HepG2 (cell line): ENCODE data around the gene CADPS2. TPM values are rescaled to one million over a fixed set of nuclear protein-coding genes. Genes with fewer than 3 reads are reported as not detected.

Experiments
- ATAC-seq: fragments of 200-7000 bp; cut with Tn5 transposase; 3 replicates; pipeline ENCODE4 v1.9.1; 2020; ENCODE audit warnings: mild to moderate bottlenecking, moderate library complexity
- BruUV-seq: library from RNA; stranded (reverse); fragments of 400-500 nt; replicated peaks from 2 replicates; lab custom pipeline; 2021; lab: Mats Ljungman, UMichigan
- CTCF ChIA-PET: fragments of 300-600 bp; formaldehyde crosslinking; extraction: SDS; loops from one replicate; lab custom pipeline; 2021; ENCODE audit warnings: low total read pairs, inconsistent platforms, low intra/inter-chr PET ratio; lab: Yijun Ruan, JAX
- POLR2A ChIA-PET: fragments of 350-600 bp; sonication (Branson Sonifier 250); formaldehyde crosslinking; loops from one replicate; lab custom pipeline; 2020; ENCODE audit warnings: antibody characterized with exemption, inconsistent platforms; lab: Yijun Ruan, JAX
- DNase-seq: peaks from one replicate; pipeline ENCODE4 v3.0.0-alpha.2; 2015; ENCODE audit warnings: low spot score
- FAIRE-seq: peaks from 3 replicates; lab custom pipeline; 2011; peaks lifted over from hg19 to GRCh38; lab: Jason Lieb, UNC
- H2AFZ ChIP-seq: one replicate; pipeline ENCODE4 v1.6.1; 2011; ENCODE audit warnings: low read length, inconsistent platforms
- H3K27ac ChIP-seq: fragments of 300-600 bp; 3 replicates; pipeline ENCODE4 v1.8.0; 2011; ENCODE audit warnings: mixed run types, mild to moderate bottlenecking, mixed read lengths, low read length, inconsistent platforms; ENCODE audit not compliant: insufficient read depth; ENCODE audit errors: extremely low read length
- H3K27me3 ChIP-seq, 2 experiments: fragments of 200-600 bp in 1 of 2; 2 replicates in 1 of 2; 3 replicates in 1 of 2; pipeline versions ENCODE4 v1.6.0 to v1.8.0; 2011; ENCODE audit warnings: low read length in 2 of 2, mild to moderate bottlenecking in 2 of 2, moderate library complexity in 2 of 2, inconsistent platforms in 1 of 2; ENCODE audit not compliant: insufficient read depth in 2 of 2, control insufficient read depth in 1 of 2
- H3K36me3 ChIP-seq, 2 experiments: fragments of 200-600 bp in 1 of 2; replicated peaks in 1 of 2; 2 replicates in 1 of 2; 3 replicates in 1 of 2; pipeline versions ENCODE4 v1.5.1 to v1.8.0; 2011; ENCODE audit warnings: low read length in 2 of 2, inconsistent platforms in 1 of 2; ENCODE audit not compliant: insufficient read depth in 2 of 2, control insufficient read depth in 1 of 2
- H3K4me1 ChIP-seq: 2 replicates; pipeline ENCODE4 v1.5.1; 2012; ENCODE audit warnings: low read length, inconsistent platforms; ENCODE audit not compliant: insufficient read depth
- H3K4me2 ChIP-seq: 2 replicates; pipeline ENCODE4 v1.6.0; 2011; ENCODE audit warnings: low read depth, low read length, inconsistent platforms
- H3K4me3 ChIP-seq, 3 experiments: fragments of 200-600 bp in 1 of 3; sonication (generic), shearing (Covaris generic) in 1 of 3; replicated peaks in 1 of 3; 2 replicates each; pipeline ENCODE4 v1.5.1; 2011 to 2016; ENCODE audit warnings: low read length in 3 of 3, inconsistent platforms in 2 of 3, low read depth in 2 of 3, mild to moderate bottlenecking in 2 of 3, control low read depth in 1 of 3, mixed read lengths in 1 of 3; ENCODE audit not compliant: insufficient read depth in 1 of 3
- H3K79me2 ChIP-seq: one replicate; pipeline ENCODE4 v1.6.1; 2011; ENCODE audit warnings: low read length, inconsistent platforms; ENCODE audit not compliant: insufficient read depth
- H3K9ac ChIP-seq: 2 replicates; pipeline ENCODE4 v1.6.0; 2011; ENCODE audit warnings: mild to moderate bottlenecking, low read depth, low read length, inconsistent platforms; ENCODE audit not compliant: insufficient read depth
- H3K9me3 ChIP-seq: 2 replicates; pipeline ENCODE4 v1.5.1; 2012; ENCODE audit warnings: mild to moderate bottlenecking, low read length
- H4K20me1 ChIP-seq: 2 replicates; pipeline ENCODE4 v1.6.0; 2011; ENCODE audit warnings: inconsistent platforms, mild to moderate bottlenecking, low read length, moderate library complexity; ENCODE audit not compliant: insufficient read depth
- ARNTL ChIP-seq: sonication (generic); formaldehyde crosslinking; IDR thresholded peaks from 2 replicates; pipeline ENCODE4 v1.4.0; 2020; ENCODE audit warnings: mild to moderate bottlenecking, missing genetic modification reagents
- CHD4 ChIP-seq: fragments of 200-600 bp; sonication (generic); IDR thresholded peaks from 2 replicates; pipeline ENCODE4 v1.7.0; 2017; ENCODE audit warnings: mild to moderate bottlenecking, low read length, borderline replicate concordance
- DRAP1 ChIP-seq: IDR thresholded peaks from 2 replicates; pipeline ENCODE4 v1.6.1; 2016; ENCODE audit warnings: missing genetic modification reagents, missing compliant biosample characterization
- ETV6 ChIP-seq: sonication (generic); formaldehyde crosslinking; conservative IDR thresholded peaks from 2 replicates; pipeline ENCODE4 v1.4.0; 2020; ENCODE audit warnings: missing genetic modification reagents
- KLF11 ChIP-seq: IDR thresholded peaks from 2 replicates; pipeline ENCODE4 v1.6.1; 2016; ENCODE audit warnings: missing compliant biosample characterization
- MIER3 ChIP-seq: IDR thresholded peaks from 2 replicates; pipeline ENCODE4 v1.6.1; 2016; ENCODE audit warnings: missing compliant biosample characterization, borderline replicate concordance
- NFE2L2 ChIP-seq: fragments of 150-350 bp; IDR thresholded peaks from 2 replicates; pipeline ENCODE4 v1.6.1; 2014; ENCODE audit warnings: low read length
- POLR2A ChIP-seq, 2 experiments: IDR thresholded peaks; 2 replicates each; pipeline ENCODE4 v1.6.1; 2011; ENCODE audit warnings: low read depth in 2 of 2, low read length in 2 of 2, mild to moderate bottlenecking in 1 of 2, moderate library complexity in 1 of 2; ENCODE audit not compliant: insufficient read depth in 1 of 2
- PRPF4 ChIP-seq: fragments of 200-400 bp; formaldehyde crosslinking; IDR thresholded peaks from 2 replicates; pipeline ENCODE4 v1.6.1; 2016; ENCODE audit warnings: low read length, low read depth; ENCODE audit not compliant: poor library complexity, severe bottlenecking
- SMARCC2 ChIP-seq: fragments of 450-650 bp; IDR thresholded peaks from 2 replicates; pipeline ENCODE4 v1.6.1; 2017; ENCODE audit warnings: antibody characterized with exemption, mild to moderate bottlenecking
- ZBTB20 ChIP-seq: sonication (generic); formaldehyde crosslinking; IDR thresholded peaks from 2 replicates; pipeline ENCODE4 v1.8.1; 2023; ENCODE audit warnings: missing genetic modification reagents, low read depth, mild to moderate bottlenecking, borderline replicate concordance
- ZHX1 ChIP-seq: sonication (generic); formaldehyde crosslinking; IDR thresholded peaks from 2 replicates; pipeline ENCODE4 v1.8.1; 2022; ENCODE audit warnings: low read depth, mild to moderate bottlenecking, missing genetic modification reagents
- ZNF136 ChIP-seq: sonication (generic); formaldehyde crosslinking; IDR thresholded peaks from 2 replicates; pipeline ENCODE4 v1.8.1; 2022; ENCODE audit warnings: low read depth, mild to moderate bottlenecking, moderate library complexity, missing genetic modification reagents
- ZNF292 ChIP-seq: sonication (generic); formaldehyde crosslinking; IDR thresholded peaks from 2 replicates; pipeline ENCODE4 v1.8.1; 2022; ENCODE audit warnings: mild to moderate bottlenecking, low read depth, missing genetic modification reagents, borderline replicate concordance
- ZNF432 ChIP-seq: sonication (generic); formaldehyde crosslinking; IDR thresholded peaks from 2 replicates; pipeline ENCODE4 v1.5.0; 2020; ENCODE audit warnings: missing genetic modification reagents, mild to moderate bottlenecking, borderline replicate concordance
- ZNF7 ChIP-seq: IDR thresholded peaks from 2 replicates; pipeline ENCODE4 v1.6.1; 2016; ENCODE audit warnings: missing biosample characterization, missing genetic modification reagents
- ZNF724P ChIP-seq: sonication (generic); formaldehyde crosslinking; IDR thresholded peaks from 2 replicates; pipeline ENCODE4 v1.8.0; 2022; ENCODE audit warnings: missing genetic modification reagents, borderline replicate concordance
- ZNF792 ChIP-seq: IDR thresholded peaks from 2 replicates; pipeline ENCODE4 v1.6.1; 2016
- ZSCAN22 ChIP-seq: sonication (generic); formaldehyde crosslinking; IDR thresholded peaks from 2 replicates; pipeline ENCODE4 v1.4.0; 2020; ENCODE audit warnings: mild to moderate bottlenecking, missing genetic modification reagents
- WGBS: methylation state at CpG from one replicate; pipeline ENCODE4 v1.1.6; 2017; ENCODE audit warnings: low lambda C conversion rate; 5-methylcytosine and 5-hydroxymethylcytosine counted together
- in situ Hi-C: cut with HindIII; loops from 2 replicates; pipeline ENCODE4 v1.10.0; 2017; ENCODE audit warnings: low pct_unique_long_range_greater_than_20kb; ENCODE audit not compliant: extremely low pct_ligation_motif_present
- intact Hi-C: fragments of 100-400 bp; cut with micrococcal nuclease; formaldehyde crosslinking; loops from one replicate; pipeline ENCODE4 v1.10.0; 2022; ENCODE audit not compliant: unreplicated experiment
- polyA plus RNA-seq, 8 experiments: library from polyadenylated mRNA; depleted of rRNA in 3 of 8; stranded (reverse) in 7 of 8; unstranded in 1 of 8; fragments of >200 nt; fragmentation: Illumina TruSeq in 4 of 8; extraction: Trizol in 4 of 8; gene quantifications; 2 replicates each; pipeline versions ENCODE4 v1.2.1 to v1.2.3, GENCODE V29; 2011 to 2016; ENCODE audit warnings: low read depth in 4 of 8, missing spikeins in 1 of 8, mixed read lengths in 1 of 8; ENCODE audit not compliant: insufficient read depth in 1 of 8
- total RNA-seq, 5 experiments: library from RNA; depleted of rRNA; stranded (reverse); fragments of >200 nt; fragmentation: Illumina TruSeq; extraction: Trizol; gene quantifications; 2 replicates each; pipeline ENCODE4 v1.2.3, GENCODE V29; 2016; ENCODE audit warnings: low read depth in 1 of 5

Gene CADPS2
- total and polyA plus RNA-seq, 2 of the 13 experiments (the other 11 are each of a cell fraction or from before 2014, with no cell fraction given), result 17.6 to 43.8 TPM

GRCh38 chr7:122465296-122465695 is 421.0 kb downstream of the CADPS2 start:
- FAIRE-seq (no peak), ATAC-seq (no peak), DNase-seq (no peak)
- TF ChIP-seq ARNTL (CRISPR knock-in tag) (no peak), ZNF136 (no peak), SMARCC2 (no peak), NFE2L2 (no peak), ZHX1 (CRISPR knock-in tag) (no peak), PRPF4 (no peak), CHD4 (no peak), KLF11 (CRISPR knock-in tag) (no peak), ZNF792 (CRISPR knock-in tag) (no peak), ZNF292 (CRISPR knock-in tag) (no peak), ZSCAN22 (CRISPR knock-in tag) (no peak), ETV6 (CRISPR knock-in tag) (no peak), MIER3 (CRISPR knock-in tag) (no peak), ZNF724P (CRISPR knock-in tag) (no peak), POLR2A (IDR thresholded peaks at IDR 0.05; ENCODE audit: insufficient read depth in 1 of 2, low read depth in 2 of 2, low read length in 2 of 2) (no peak), ZBTB20 (CRISPR knock-in tag) (no peak), DRAP1 (no peak), ZNF432 (no peak), ZNF7 (CRISPR knock-in tag) (no peak)
- Histone ChIP-seq H3K4me2 (no peak overlapping the region), H3K36me3 (0 out of 5 replicates have a peak, but pooled peaks cover 0 to 1% of the 10 kb centered on the region in 2 experiments), H4K20me1 (no peaks in the 10 kb centered on the region), H2AFZ (no peak overlapping the region), H3K79me2 (no peaks in the 10 kb centered on the region), H3K9ac (no peak overlapping the region), H3K4me3 (no peak overlapping the region), H3K9me3 (no peaks in the 10 kb centered on the region), H3K27me3 (no peaks in the 10 kb centered on the region), H3K27ac (no peak overlapping the region), H3K4me1 (no peaks in the 10 kb centered on the region)
- 98% methylated on average over 7 of the region's 7 CpGs for WGBS
- intact Hi-C loops (no loop called here), in situ Hi-C loops (no loop called here)
- BruUV-seq, result no TSS peak
- ChIA-PET CTCF (no interaction called here), POLR2A (no interaction called here)
